NCI-H345 treated with DMSO at 0.1 percent for 48 hours (cell line): ENCODE results near the gene ANXA7.

Source experiments
- DNase-seq: peaks from one replicate; lab custom pipeline; 2025; ENCODE audit not compliant: unreplicated experiment; lab: John Stamatoyannopoulos, UW

The ANXA7 gene

GRCh38 chr10:73413528-73414229 is at the start of gene ANXA7:
Gene ANXA7 (minus strand): TSS chr10:73414058. CDS start chr10:73400856, 13,202 bp downstream.
- DNase-seq: peak; percentile 73

- no peak for DNase-seq
Observed at GRCh38 chr10:73460897-73461296, 47.0 kb upstream of the ANXA7 start.

- DNase-seq: no peak
Observed at GRCh38 chr10:73459683-73460314, 45.9 kb upstream of the ANXA7 start.

GRCh38 chr10:73456187-73456890 is 42.5 kb upstream of the ANXA7 start:
- DNase-seq: no peak

GRCh38 chr10:73449113-73449512 is 35.3 kb upstream of the ANXA7 start:
- DNase-seq: no peak

GRCh38 chr10:73448384-73448783 is 34.5 kb upstream of the ANXA7 start:
- DNase-seq: no peak

- DNase-seq: no peak
Observed at GRCh38 chr10:73446926-73447325, 33.1 kb upstream of the ANXA7 start.

- DNase-seq: no peak
Observed at GRCh38 chr10:73444457-73444856, 30.6 kb upstream of the ANXA7 start.

- no peak for DNase-seq
Observed at GRCh38 chr10:73439605-73440312, 25.9 kb upstream of the ANXA7 start.

- DNase-seq: no peak
Observed at GRCh38 chr10:73439055-73439454, 25.2 kb upstream of the ANXA7 start.

- DNase-seq: no peak
Observed at GRCh38 chr10:73433538-73433867, 19.6 kb upstream of the ANXA7 start, which contains the start of gene MSS51. Gene MSS51 (minus strand): TSS chr10:73433561. CDS start chr10:73428284, 5,277 bp downstream.

- DNase-seq: no peak
Observed at GRCh38 chr10:73432646-73433537, 19.0 kb upstream of the ANXA7 start.

GRCh38 chr10:73426318-73426717 is 12.5 kb upstream of the ANXA7 start:
- DNase-seq: no peak

- no peak for DNase-seq
Observed at GRCh38 chr10:73424478-73424877, 10.6 kb upstream of the ANXA7 start.

- DNase-seq: no peak
Observed at GRCh38 chr10:73423309-73423708, 9.5 kb upstream of the ANXA7 start.

GRCh38 chr10:73416571-73416970 is 2.7 kb upstream of the ANXA7 start:
- no peak for DNase-seq

GRCh38 chr10:73414230-73414945 is 530 bp upstream of the ANXA7 start:
- peak; percentile 14 for DNase-seq

- DNase-seq: no peak
Observed at GRCh38 chr10:73413108-73413527, 740 bp downstream of the ANXA7 start.

- DNase-seq: no peak
Observed at GRCh38 chr10:73410897-73411296, 3.0 kb downstream of the ANXA7 start.

- DNase-seq: no peak
Observed at GRCh38 chr10:73408978-73409521, 4.8 kb downstream of the ANXA7 start.
